Mesendoderm (in vitro differentiated cells): Measurements from ENCODE around the gene RBM27.
"Not testable (repeated sequence)": the region's sequence is repeated elsewhere in the genome, so short reads cannot be mapped to it uniquely, and the experiment has no call there.

Source experiments
- DNase-seq: peaks from one replicate; pipeline ENCODE4 v3.0.0; 2013
- H2AK5ac ChIP-seq: 2 replicates; pipeline ENCODE4 v1.6.1; 2013; ENCODE audit warnings: low read length, inconsistent platforms
- H2BK120ac ChIP-seq: 2 replicates; pipeline ENCODE4 v1.6.1; 2013; ENCODE audit warnings: low read depth, mild to moderate bottlenecking, low read length, moderate library complexity, mixed read lengths
- H2BK15ac ChIP-seq: replicated peaks from 2 replicates; pipeline ENCODE4 v1.6.1; 2013; ENCODE audit warnings: low read depth, mild to moderate bottlenecking, moderate library complexity
- H2BK5ac ChIP-seq: 2 replicates; pipeline ENCODE4 v1.6.1; 2013; ENCODE audit warnings: low read length, inconsistent platforms
- H3K18ac ChIP-seq: 2 replicates; pipeline ENCODE4 v1.6.1; 2013; ENCODE audit warnings: mild to moderate bottlenecking, low read length, mixed read lengths
- H3K23ac ChIP-seq: one replicate; pipeline ENCODE4 v1.6.1; 2013; ENCODE audit warnings: low read length
- H3K27ac ChIP-seq: 2 replicates; pipeline ENCODE4 v1.5.1; 2013; ENCODE audit warnings: low read depth, mild to moderate bottlenecking, inconsistent platforms, low read length, moderate library complexity
- H3K27me3 ChIP-seq: 2 replicates; pipeline ENCODE4 v1.6.1; 2013; ENCODE audit warnings: low read length, control low read depth, mild to moderate bottlenecking, inconsistent platforms; ENCODE audit not compliant: insufficient read depth, poor library complexity
- H3K36me3 ChIP-seq: 2 replicates; pipeline ENCODE4 v1.6.1; 2013; ENCODE audit warnings: low read length, inconsistent platforms; ENCODE audit not compliant: control insufficient read depth, insufficient read depth
- H3K4ac ChIP-seq: one replicate; pipeline ENCODE4 v1.6.1; 2013; ENCODE audit warnings: low read depth, mild to moderate bottlenecking, low read length, moderate library complexity
- H3K4me1 ChIP-seq: 2 replicates; pipeline ENCODE4 v1.6.1; 2013; ENCODE audit warnings: low read depth, low read length, inconsistent platforms; ENCODE audit not compliant: control insufficient read depth
- H3K4me2 ChIP-seq: 2 replicates; pipeline ENCODE4 v1.6.1; 2013; ENCODE audit warnings: low read length
- H3K4me3 ChIP-seq: 2 replicates; pipeline ENCODE4 v1.5.1; 2013; ENCODE audit warnings: mild to moderate bottlenecking, low read length
- H3K56ac ChIP-seq: one replicate; pipeline ENCODE4 v1.6.1; 2013; ENCODE audit warnings: low read length
- H3K79me1 ChIP-seq: 2 replicates; pipeline ENCODE4 v1.6.1; 2013; ENCODE audit warnings: low read length, inconsistent platforms
- H3K79me2 ChIP-seq: 2 replicates; pipeline ENCODE4 v1.6.1; 2013; ENCODE audit warnings: mild to moderate bottlenecking, low read length; ENCODE audit not compliant: control insufficient read depth, insufficient read depth
- H3K9ac ChIP-seq: 2 replicates; pipeline ENCODE4 v1.6.1; 2013; ENCODE audit warnings: low read length, inconsistent platforms
- H4K5ac ChIP-seq: one replicate; pipeline ENCODE4 v1.6.1; 2013; ENCODE audit warnings: low read length
- H4K8ac ChIP-seq: one replicate; pipeline ENCODE4 v1.6.1; 2013; ENCODE audit warnings: low read depth, mild to moderate bottlenecking, control low read depth, low read length, moderate library complexity
- WGBS: extraction: QIAGEN DNeasy Blood & Tissue Kit; methylation state at CpG from one replicate; pipeline ENCODE4 v1.1.7; 2013; ENCODE audit warnings: low lambda C conversion rate, missing lambda C conversion rate; ENCODE audit not compliant: insufficient coverage; ENCODE audit errors: extremely low coverage; 5-methylcytosine and 5-hydroxymethylcytosine counted together

The RBM27 gene

DNA sequence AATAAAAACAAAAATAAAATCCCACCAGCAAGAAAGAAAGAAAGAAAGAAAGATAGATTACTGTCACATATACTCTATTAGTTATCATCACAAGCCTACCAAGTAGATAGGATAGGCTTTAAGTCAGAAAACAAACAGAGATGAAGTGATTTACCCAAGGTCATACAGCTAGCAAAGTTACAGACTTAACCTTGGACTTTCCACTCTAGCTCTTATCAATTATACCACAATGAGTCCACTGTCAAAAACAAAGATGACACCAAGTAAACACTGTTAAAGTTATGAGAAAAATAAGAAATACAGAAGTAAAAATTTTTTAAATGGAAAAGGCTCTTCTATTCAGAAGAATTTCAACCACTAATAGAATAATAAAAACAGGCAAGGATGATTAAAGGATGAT, 34.3 kb upstream of the RBM27 start:
- peaks cover 2% of the 10 kb centered on the region for H3K36me3 ChIP-seq
- DNase-seq, result no peak

DNA sequence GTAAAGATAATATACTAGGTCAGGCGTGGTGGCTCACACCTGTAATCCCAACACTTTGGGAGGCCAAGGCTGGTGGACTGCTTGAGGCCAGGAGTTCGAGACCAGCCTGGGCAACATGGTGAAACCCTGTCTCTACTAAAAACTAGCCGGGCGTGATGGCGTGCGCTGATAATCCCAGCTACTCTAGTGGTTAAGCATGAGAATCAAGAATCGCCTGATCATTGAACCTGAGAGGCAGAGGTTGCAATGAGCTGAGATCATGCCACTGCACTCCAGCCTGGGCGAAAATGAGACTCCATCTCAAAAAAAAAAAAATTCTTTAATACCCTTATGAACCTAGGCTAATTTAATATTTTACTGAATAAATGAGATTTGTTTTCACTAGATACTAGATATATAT, 30.4 kb upstream of the RBM27 start:
- H3K27me3 ChIP-seq, H2AK5ac ChIP-seq, H3K4me2 ChIP-seq, H3K4ac ChIP-seq, H3K4me1 ChIP-seq, H2BK120ac ChIP-seq, H4K5ac ChIP-seq, H3K18ac ChIP-seq, H3K4me3 ChIP-seq, H3K79me1 ChIP-seq, H3K23ac ChIP-seq, H2BK15ac ChIP-seq, H3K9ac ChIP-seq, H4K8ac ChIP-seq, DNase-seq, H3K36me3 ChIP-seq, H3K27ac ChIP-seq, H2BK5ac ChIP-seq, H3K56ac ChIP-seq, H3K79me2 ChIP-seq: not testable (repeated sequence)
- no CpG with 5 or more reads among the region's 8 CpGs for WGBS

More for the DNA sequence above, 34.3 kb upstream of the RBM27 start:
- no peak overlapping the region for H3K4me2 ChIP-seq
- H3K4ac ChIP-seq, result no peak overlapping the region
- peaks cover 2% of the 10 kb centered on the region for H3K79me2 ChIP-seq
- no peak overlapping the region for H4K8ac ChIP-seq
- no peak overlapping the region for H2AK5ac ChIP-seq
- H3K27ac ChIP-seq, result no peak overlapping the region
- no peaks in the 10 kb centered on the region for H3K27me3 ChIP-seq
- no peak overlapping the region for H2BK120ac ChIP-seq
- H2BK15ac ChIP-seq, result no peak overlapping the region
- H3K4me3 ChIP-seq, result no peak overlapping the region
- no peak overlapping the region for H3K9ac ChIP-seq
- H2BK5ac ChIP-seq, result no peak overlapping the region
- H3K79me1 ChIP-seq, result peaks cover 4% of the 10 kb centered on the region
- H3K56ac ChIP-seq, result no peak overlapping the region
- H3K23ac ChIP-seq, result no peak overlapping the region
- H4K5ac ChIP-seq, result no peak overlapping the region
- H3K4me1 ChIP-seq, result no peaks in the 10 kb centered on the region
- H3K18ac ChIP-seq, result no peak overlapping the region

DNA sequence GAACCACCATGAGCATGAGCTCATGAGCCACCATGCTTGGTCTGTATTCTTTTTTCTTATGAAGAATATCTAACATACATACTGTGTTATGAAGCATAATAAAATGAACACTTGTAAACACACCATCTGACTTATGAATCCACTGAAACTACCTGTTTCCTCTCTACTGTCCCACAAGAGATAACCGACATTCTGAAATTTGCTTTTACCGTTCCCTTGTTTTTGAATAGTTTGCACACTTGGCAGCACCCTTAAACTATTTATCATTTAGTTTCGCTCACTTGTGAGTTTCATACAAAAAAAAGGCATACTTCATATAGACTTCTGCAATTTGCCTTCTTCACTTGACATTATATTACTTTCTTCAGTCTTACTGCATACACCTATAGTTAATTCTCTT, 29.8 kb upstream of the RBM27 start:
- no peak overlapping the region for H2BK5ac ChIP-seq
- H3K56ac ChIP-seq, result no peak overlapping the region
- H3K27me3 ChIP-seq, result no peaks in the 10 kb centered on the region
- DNase-seq, result no peak
- no peak overlapping the region for H3K27ac ChIP-seq
- no peak overlapping the region for H3K4me3 ChIP-seq
- H2BK120ac ChIP-seq, result no peak overlapping the region
- H3K79me2 ChIP-seq, result peaks cover under 1% of the 10 kb centered on the region
- no CpG with 5 or more reads among the region's 3 CpGs for WGBS
- no peak overlapping the region for H3K4me2 ChIP-seq
- H4K5ac ChIP-seq, result no peak overlapping the region
- no peak overlapping the region for H3K18ac ChIP-seq
- no peaks in the 10 kb centered on the region for H3K36me3 ChIP-seq
- no peaks in the 10 kb centered on the region for H3K79me1 ChIP-seq
- no peak overlapping the region for H3K4ac ChIP-seq
- no peak overlapping the region for H4K8ac ChIP-seq
- H3K9ac ChIP-seq, result no peak overlapping the region
- H3K4me1 ChIP-seq, result no peaks in the 10 kb centered on the region
- H3K23ac ChIP-seq, result no peak overlapping the region
- H2AK5ac ChIP-seq, result no peak overlapping the region
- no peak overlapping the region for H2BK15ac ChIP-seq

DNA sequence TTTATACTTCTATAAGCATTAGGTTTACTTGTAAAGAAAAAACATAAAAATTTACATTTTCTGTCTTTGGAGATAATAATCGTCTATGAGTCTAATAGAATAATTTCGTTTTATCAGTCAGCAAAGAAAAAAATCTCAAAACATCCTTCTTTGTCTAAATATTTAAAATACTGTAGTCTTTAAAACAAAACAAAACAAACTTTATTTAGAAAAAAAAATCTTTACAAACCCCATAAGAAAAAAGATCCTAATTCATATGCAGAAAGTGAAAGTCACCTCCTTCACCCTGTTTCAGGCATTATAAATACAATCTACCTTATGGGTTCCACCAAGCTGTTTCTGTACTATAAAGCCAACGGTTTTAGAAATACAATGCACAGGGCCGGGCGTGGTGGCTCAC, 26.6 kb upstream of the RBM27 start:
- Histone ChIP-seq H3K36me3 (no peaks in the 10 kb centered on the region), H3K4me1 (no peaks in the 10 kb centered on the region), H2BK15ac (no peak overlapping the region), H2BK120ac (no peak overlapping the region), H3K27ac (no peak overlapping the region), H3K79me1 (peaks cover 4% of the 10 kb centered on the region), H3K18ac (no peak overlapping the region), H2AK5ac (no peak overlapping the region), H3K56ac (no peak overlapping the region), H3K4me3 (no peak overlapping the region), H3K9ac (no peak overlapping the region), H3K4ac (no peak overlapping the region), H3K4me2 (no peak overlapping the region), H3K27me3 (no peaks in the 10 kb centered on the region), H3K23ac (no peak overlapping the region), H4K5ac (no peak overlapping the region), H4K8ac (no peak overlapping the region), H3K79me2 (peaks cover 23% of the 10 kb centered on the region), H2BK5ac (no peak overlapping the region)
- no CpG with 5 or more reads among the region's 5 CpGs for WGBS
- no peak for DNase-seq

DNA sequence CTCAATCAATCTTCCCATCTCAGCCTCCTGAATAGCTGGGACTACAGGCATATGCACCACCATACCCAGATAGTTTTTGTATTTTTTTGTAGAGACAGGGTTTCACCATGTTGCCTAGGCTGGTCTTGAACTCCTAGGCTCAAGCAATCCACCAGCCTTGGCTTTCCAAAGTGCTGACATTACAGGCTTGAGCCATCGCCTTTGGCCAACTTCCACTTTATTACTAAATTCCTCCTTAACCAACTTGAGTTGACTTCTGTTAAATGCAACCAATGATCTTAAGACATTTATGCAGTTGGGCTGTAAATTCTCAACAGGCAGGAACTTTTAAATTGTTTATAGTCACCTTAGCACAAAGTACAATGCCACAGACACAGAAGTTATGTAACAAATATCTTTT, 23.7 kb upstream of the RBM27 start:
- Histone ChIP-seq H3K79me2 (peaks cover 25% of the 10 kb centered on the region), H4K5ac (no peak overlapping the region), H3K4ac (no peak overlapping the region), H2BK5ac (no peak overlapping the region), H3K4me3 (no peak overlapping the region), H3K79me1 (peaks cover 4% of the 10 kb centered on the region), H3K27me3 (no peaks in the 10 kb centered on the region), H3K9ac (no peak overlapping the region), H3K36me3 (no peaks in the 10 kb centered on the region), H4K8ac (no peak overlapping the region), H3K56ac (peak overlapping the region; percentile 31), H2AK5ac (no peak overlapping the region), H2BK15ac (no peak overlapping the region), H3K4me1 (no peaks in the 10 kb centered on the region), H3K4me2 (no peak overlapping the region), H3K23ac (no peak overlapping the region), H2BK120ac (no peak overlapping the region), H3K27ac (no peak overlapping the region), H3K18ac (no peak overlapping the region)
- no peak for DNase-seq
- WGBS, result no CpG with 5 or more reads among the region's 1 CpG

DNA sequence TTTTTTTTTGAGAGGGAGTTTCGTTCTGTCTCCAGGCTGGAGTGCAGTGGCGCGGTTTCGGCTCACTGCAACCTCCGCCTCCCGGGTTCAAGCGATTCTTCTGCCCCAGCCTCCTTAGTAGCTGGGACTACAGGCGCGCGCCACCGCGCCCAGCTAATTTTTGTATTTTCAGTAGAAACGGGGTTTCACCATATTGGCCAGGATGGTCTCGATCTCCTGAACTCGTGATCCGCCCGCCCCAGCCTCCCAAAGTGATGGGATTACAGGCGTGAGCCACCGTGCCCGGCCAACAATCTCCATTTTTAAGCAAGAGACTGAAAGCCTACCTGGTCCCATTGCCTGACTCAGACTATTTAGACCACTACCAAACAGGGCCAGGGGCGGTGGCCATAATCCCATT, 20.0 kb upstream of the RBM27 start:
- not testable (repeated sequence) for H3K4me2 ChIP-seq, H3K4me3 ChIP-seq, H2BK15ac ChIP-seq, H4K5ac ChIP-seq, H2BK120ac ChIP-seq, H3K27ac ChIP-seq, DNase-seq, H2AK5ac ChIP-seq, H3K4ac ChIP-seq, H3K27me3 ChIP-seq, H3K23ac ChIP-seq, H2BK5ac ChIP-seq, H3K18ac ChIP-seq, H3K56ac ChIP-seq, H3K79me1 ChIP-seq, H3K36me3 ChIP-seq, H3K4me1 ChIP-seq, H3K9ac ChIP-seq
- peak overlapping the region; percentile 65 for H4K8ac ChIP-seq
- no CpG with 5 or more reads among the region's 21 CpGs for WGBS
- H3K79me2 ChIP-seq, result peaks cover 25% of the 10 kb centered on the region
